H1 (cell line): ENCODE results near the gene ALPI. TPM values are rescaled to one million over a fixed set of nuclear protein-coding genes. Genes with fewer than 3 reads are reported as not detected.

Experiments used
- BRCA1 ChIP-seq: IDR thresholded peaks from 2 replicates; pipeline ENCODE4 v1.6.1; 2012; ENCODE audit warnings: low read depth, low read length, improper control_type of control experiment
- CBX8 ChIP-seq: fragments of 300-800, 300-1000 bp; sonication (generic); IDR thresholded peaks from 2 replicates; pipeline ENCODE4 v1.7.1; 2016; ENCODE audit warnings: low read depth, low read length, borderline replicate concordance
- CEBPB ChIP-seq: IDR thresholded peaks from 2 replicates; pipeline ENCODE4 v1.6.1; 2012; ENCODE audit warnings: low read depth, low read length
- CTBP2 ChIP-seq: IDR thresholded peaks from 2 replicates; pipeline ENCODE4 v1.7.0; 2011; ENCODE audit warnings: borderline replicate concordance, mild to moderate bottlenecking, moderate library complexity, mixed read lengths, low read length; ENCODE audit not compliant: insufficient read depth, insufficient read length
- EP300 ChIP-seq, 2 experiments: IDR thresholded peaks; 1 replicate in 1 of 2; 2 replicates in 1 of 2; pipeline ENCODE4 v1.6.1; 2011 to 2012; ENCODE audit warnings: low read depth in 2 of 2, low read length in 2 of 2, mild to moderate bottlenecking in 2 of 2, borderline replicate concordance in 1 of 2, inconsistent platforms in 1 of 2, moderate library complexity in 1 of 2
- GABPA ChIP-seq: IDR thresholded peaks from 2 replicates; pipeline ENCODE4 v1.6.1; 2011; ENCODE audit warnings: mild to moderate bottlenecking, low read length, moderate library complexity, borderline replicate concordance; ENCODE audit not compliant: insufficient read depth
- KDM1A ChIP-seq: fragments of 200-600, 300-600 bp; sonication (generic); IDR thresholded peaks from 2 replicates; pipeline ENCODE4 v1.7.1; 2016; ENCODE audit warnings: mild to moderate bottlenecking, low read length, borderline replicate concordance
- POLR2AphosphoS5 ChIP-seq: IDR thresholded peaks from 2 replicates; pipeline ENCODE4 v1.6.1; 2011; ENCODE audit warnings: low read depth, low read length
- RAD21 ChIP-seq, 2 experiments: IDR thresholded peaks in 1 of 2; conservative IDR thresholded peaks in 1 of 2; 2 replicates each; pipeline ENCODE4 v1.6.1; 2011; ENCODE audit warnings: low read depth in 2 of 2, low read length in 2 of 2, improper control_type of control experiment in 1 of 2, inconsistent platforms in 1 of 2, mild to moderate bottlenecking in 1 of 2, moderate library complexity in 1 of 2
- polyA plus RNA-seq, 7 experiments: library from polyadenylated mRNA; depleted of rRNA in 3 of 7; stranded (reverse) in 5 of 7; unstranded in 2 of 7; fragments of >200 nt in 5 of 7; fragments of 200-250 nt in 2 of 7; gene quantifications; 1 replicate in 5 of 7; 2 replicates in 1 of 7; 4 replicates in 1 of 7; pipeline versions ENCODE4 v1.2.1 to v1.2.3, GENCODE V29; 2011 to 2013; ENCODE audit warnings: missing spikeins in 2 of 7, mixed read lengths in 2 of 7
- total RNA-seq: library from RNA; stranded (reverse); fragmentation: NEBNext Ultra II Directional; extraction: Animal tissue kit (Norgen Biotek cat#: 25700); gene quantifications from 2 replicates; pipeline ENCODE4 v1.2.1, GENCODE V29; 2021

Gene ALPI
- total and polyA plus RNA-seq, 2 of the 8 experiments (the other 6 are each of a cell fraction or from before 2014, with no cell fraction given): not detected

- no peak for TF ChIP-seq BRCA1
- TF ChIP-seq CTBP2: no peak
- peak; percentile 43 to 58; a peak in 3 of 4 replicates for TF ChIP-seq RAD21 (IDR thresholded peaks at IDR 0.05 in 1 of 2, conservative IDR thresholded peaks at IDR 0.05 in 1 of 2; ENCODE audit: low read depth in 2 of 2, low read length in 2 of 2)
- no peak for TF ChIP-seq KDM1A
- TF ChIP-seq GABPA: no peak
- no peak for TF ChIP-seq CEBPB
- no peak for TF ChIP-seq POLR2AphosphoS5
- TF ChIP-seq CBX8: no peak
- no peak for TF ChIP-seq EP300 (IDR thresholded peaks at IDR 0.05; ENCODE audit: borderline replicate concordance in 1 of 2, low read depth in 2 of 2, low read length in 2 of 2)
- TF ChIP-seq, all 59 proteins: peak for 2
Measured at GRCh38 chr2:232436381-232437194, 19.4 kb upstream of the ALPI start (continued).
